ENCODE measurements around the gene DESI1.
"Not testable (repeated sequence)": the region's sequence is repeated elsewhere in the genome, so short reads cannot be mapped to it uniquely, and the experiment has no call there.

The DESI1 gene

GRCh38 chr22:41634610-41635009, 13.8 kb upstream of the DESI1 start:
- not testable (repeated sequence) for DNase-seq (ENCODE audit: low spot score)

GRCh38 chr22:41631615-41632014, 10.8 kb upstream of the DESI1 start:
- not testable (repeated sequence) for DNase-seq (ENCODE audit: low spot score)

- DNase-seq (ENCODE audit: low spot score): not testable (repeated sequence)
Measured at GRCh38 chr22:41631115-41631514, 10.3 kb upstream of the DESI1 start.

- no peak for DNase-seq (ENCODE audit: low spot score)
Measured at GRCh38 chr22:41625577-41625976, 4.7 kb upstream of the DESI1 start.

- no peak for DNase-seq (ENCODE audit: low spot score)
Measured at GRCh38 chr22:41621911-41622179, 1.0 kb upstream of the DESI1 start.

- DNase-seq (ENCODE audit: low spot score): peak; percentile 100
Measured at GRCh38 chr22:41621099-41621910, 462 bp upstream of the DESI1 start, which contains the start of gene XRCC6. Gene XRCC6, plus strand, starts transcription at chr22:41621295. Its CDS starts 710 bp downstream, at chr22:41622005.

- peak; percentile 54 for DNase-seq (ENCODE audit: low spot score)
Measured at GRCh38 chr22:41619979-41620588, 759 bp downstream of the DESI1 start.

GRCh38 chr22:41613456-41613855, 7.4 kb downstream of the DESI1 start:
- DNase-seq (ENCODE audit: low spot score): no peak

- DNase-seq (ENCODE audit: low spot score): no peak
Measured at GRCh38 chr22:41612603-41613306, 8.1 kb downstream of the DESI1 start.

GRCh38 chr22:41608386-41608785, 12.5 kb downstream of the DESI1 start:
- no peak for DNase-seq (ENCODE audit: low spot score)

GRCh38 chr22:41603873-41604332, 16.9 kb downstream of the DESI1 start:
- DNase-seq (ENCODE audit: low spot score): peak; percentile 79

GRCh38 chr22:41600976-41601375, 19.9 kb downstream of the DESI1 start:
- no peak for DNase-seq (ENCODE audit: low spot score)

GRCh38 chr22:41598891-41599635, 21.8 kb downstream of the DESI1 start:
- no peak for DNase-seq (ENCODE audit: low spot score)

GRCh38 chr22:41598081-41598480, 22.8 kb downstream of the DESI1 start:
- no peak for DNase-seq (ENCODE audit: low spot score)

- no peak for DNase-seq (ENCODE audit: low spot score)
Measured at GRCh38 chr22:41597635-41597953, 23.2 kb downstream of the DESI1 start.

GRCh38 chr22:41596776-41597634, 23.8 kb downstream of the DESI1 start:
- peak; percentile 83 for DNase-seq (ENCODE audit: low spot score)

- no peak for DNase-seq (ENCODE audit: low spot score)
Measured at GRCh38 chr22:41595703-41596102, 25.1 kb downstream of the DESI1 start.

GRCh38 chr22:41593336-41593960, 27.4 kb downstream of the DESI1 start:
- DNase-seq (ENCODE audit: low spot score): not testable (repeated sequence)

- peak; percentile 99 for DNase-seq (ENCODE audit: low spot score)
Measured at GRCh38 chr22:41589391-41590241, 31.2 kb downstream of the DESI1 start, which contains the start of gene PMM1. Gene PMM1, minus strand, starts transcription at chr22:41589840. Its CDS starts 35 bp downstream, at chr22:41589805.

GRCh38 chr22:41587347-41587723, 33.5 kb downstream of the DESI1 start:
- no peak for DNase-seq (ENCODE audit: low spot score)
